NT2/D1 (cell line): ENCODE data around the gene STX11.

ENCODE experiments used
- SUZ12 ChIP-seq: IDR thresholded peaks from 2 replicates; pipeline ENCODE4 v1.6.1; 2011; ENCODE audit not compliant: insufficient read length, insufficient read depth; ENCODE audit errors: extremely low read depth
- YY1 ChIP-seq: IDR thresholded peaks from 2 replicates; pipeline ENCODE4 v1.6.1; 2011; ENCODE audit not compliant: insufficient read length, insufficient read depth
- ZNF274 ChIP-seq: IDR thresholded peaks from 2 replicates; pipeline ENCODE4 v1.6.1; 2011; ENCODE audit warnings: mild to moderate bottlenecking, low read depth, low read length

- no peak for TF ChIP-seq YY1
- no peak for TF ChIP-seq SUZ12
- no peak for TF ChIP-seq ZNF274
These were observed 8.8 kb upstream of the STX11 start for GRCh38 chr6:144141470-144141869.
